NCI-H146 treated with DMSO at 0.1 percent for 48 hours (cell line): Measurements from ENCODE around the gene GLB1L.
A peak's percentile ranks its signal among the peaks of the same experiment; 100 is the strongest.
"Not testable (repeated sequence)": the region's sequence is repeated elsewhere in the genome, so short reads cannot be mapped to it uniquely, and the experiment has no call there.

Source experiments
- DNase-seq: peaks from one replicate; lab custom pipeline; 2025; ENCODE audit not compliant: unreplicated experiment; lab: John Stamatoyannopoulos, UW

GLB1L gene

GRCh38 chr2:219209236-219210195 is 35.7 kb downstream of the GLB1L start:
- no peak for DNase-seq

GRCh38 chr2:219207884-219208740 is 37.1 kb downstream of the GLB1L start:
- no peak for DNase-seq

GRCh38 chr2:219207134-219207883 is 37.9 kb downstream of the GLB1L start:
- DNase-seq: peak; percentile 52

GRCh38 chr2:219206328-219207133 is 38.7 kb downstream of the GLB1L start, which contains the start of gene ZFAND2B:
Gene ZFAND2B (plus strand): TSS chr2:219206782. CDS start chr2:219206988, 206 bp downstream.
- peak; percentile 65 for DNase-seq

GRCh38 chr2:219205981-219206327 is 39.3 kb downstream of the GLB1L start:
- no peak for DNase-seq

- DNase-seq: no peak
Measured at GRCh38 chr2:219205165-219205538, 40.1 kb downstream of the GLB1L start.

GRCh38 chr2:219204425-219205164 is 40.6 kb downstream of the GLB1L start:
- no peak for DNase-seq

- not testable (repeated sequence) for DNase-seq
Measured at GRCh38 chr2:219201331-219201730, 43.9 kb downstream of the GLB1L start.

- not testable (repeated sequence) for DNase-seq
Measured at GRCh38 chr2:219200502-219201326, 44.5 kb downstream of the GLB1L start.

GRCh38 chr2:219199470-219200211 is 45.6 kb downstream of the GLB1L start:
- no peak for DNase-seq

- DNase-seq: no peak
Measured at GRCh38 chr2:219198974-219199373, 46.3 kb downstream of the GLB1L start.

GRCh38 chr2:219197388-219197787 is 47.9 kb downstream of the GLB1L start:
- DNase-seq: no peak

GRCh38 chr2:219186754-219187456 is 58.3 kb downstream of the GLB1L start:
- no peak for DNase-seq
